Neural progenitor cell (in vitro differentiated cells): ENCODE results near the gene TSPOAP1.

Source experiments
- EZH2 ChIP-seq: fragments of 200-600 bp; sonication (generic); IDR thresholded peaks from 2 replicates; pipeline ENCODE4 v1.6.1; 2017; ENCODE audit warnings: antibody characterized with exemption, mild to moderate bottlenecking, moderate library complexity
- TF ChIP-seq, protein P1 (sequence below): fragments of 200-600 bp; sonication (generic); IDR thresholded peaks from 2 replicates; pipeline ENCODE4 v1.5.1; 2017; ENCODE audit warnings: antibody characterized with exemption, mild to moderate bottlenecking

DNA sequence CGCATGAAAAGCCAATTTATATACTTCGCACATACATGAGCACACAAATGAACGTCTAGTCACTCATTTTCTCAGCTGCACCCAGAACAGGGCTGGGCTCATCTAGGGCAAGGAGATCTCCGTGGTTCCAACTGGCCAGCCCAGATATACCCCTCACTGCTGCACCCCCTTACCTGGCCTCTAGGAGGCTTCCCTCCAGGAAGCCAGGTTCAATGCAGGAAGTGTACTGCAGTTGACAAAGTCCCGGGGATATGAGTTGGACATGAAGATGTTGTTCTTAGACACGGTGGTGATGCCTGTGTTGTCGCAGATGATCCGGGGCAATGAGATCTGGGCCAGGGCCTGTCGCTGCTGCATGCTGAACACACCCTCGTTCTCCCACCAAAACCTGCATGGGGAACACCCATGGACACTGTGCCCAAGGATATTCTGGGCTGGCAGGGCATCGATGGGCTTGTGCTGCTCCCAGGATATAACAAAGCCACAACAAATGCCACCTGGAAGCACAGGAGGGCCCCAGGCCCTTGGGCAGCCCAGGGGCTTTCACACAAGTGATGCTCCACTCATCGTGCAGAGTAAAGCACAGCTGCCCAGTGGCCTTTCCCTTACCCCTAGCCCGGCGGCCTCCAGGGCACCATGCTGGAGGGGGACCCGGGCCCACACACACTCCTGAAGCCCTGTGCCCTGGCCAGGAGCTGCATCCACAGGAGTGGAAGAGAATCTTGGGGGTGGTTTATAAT lies 57.9 kb downstream of the TSPOAP1 start:
- TF ChIP-seq, protein P1, sequence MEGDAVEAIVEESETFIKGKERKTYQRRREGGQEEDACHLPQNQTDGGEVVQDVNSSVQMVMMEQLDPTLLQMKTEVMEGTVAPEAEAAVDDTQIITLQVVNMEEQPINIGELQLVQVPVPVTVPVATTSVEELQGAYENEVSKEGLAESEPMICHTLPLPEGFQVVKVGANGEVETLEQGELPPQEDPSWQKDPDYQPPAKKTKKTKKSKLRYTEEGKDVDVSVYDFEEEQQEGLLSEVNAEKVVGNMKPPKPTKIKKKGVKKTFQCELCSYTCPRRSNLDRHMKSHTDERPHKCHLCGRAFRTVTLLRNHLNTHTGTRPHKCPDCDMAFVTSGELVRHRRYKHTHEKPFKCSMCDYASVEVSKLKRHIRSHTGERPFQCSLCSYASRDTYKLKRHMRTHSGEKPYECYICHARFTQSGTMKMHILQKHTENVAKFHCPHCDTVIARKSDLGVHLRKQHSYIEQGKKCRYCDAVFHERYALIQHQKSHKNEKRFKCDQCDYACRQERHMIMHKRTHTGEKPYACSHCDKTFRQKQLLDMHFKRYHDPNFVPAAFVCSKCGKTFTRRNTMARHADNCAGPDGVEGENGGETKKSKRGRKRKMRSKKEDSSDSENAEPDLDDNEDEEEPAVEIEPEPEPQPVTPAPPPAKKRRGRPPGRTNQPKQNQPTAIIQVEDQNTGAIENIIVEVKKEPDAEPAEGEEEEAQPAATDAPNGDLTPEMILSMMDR = peak; percentile 32
- TF ChIP-seq EZH2 = no peak
